ENCODE data around the gene EFHD1.

Gene EFHD1

DNA sequence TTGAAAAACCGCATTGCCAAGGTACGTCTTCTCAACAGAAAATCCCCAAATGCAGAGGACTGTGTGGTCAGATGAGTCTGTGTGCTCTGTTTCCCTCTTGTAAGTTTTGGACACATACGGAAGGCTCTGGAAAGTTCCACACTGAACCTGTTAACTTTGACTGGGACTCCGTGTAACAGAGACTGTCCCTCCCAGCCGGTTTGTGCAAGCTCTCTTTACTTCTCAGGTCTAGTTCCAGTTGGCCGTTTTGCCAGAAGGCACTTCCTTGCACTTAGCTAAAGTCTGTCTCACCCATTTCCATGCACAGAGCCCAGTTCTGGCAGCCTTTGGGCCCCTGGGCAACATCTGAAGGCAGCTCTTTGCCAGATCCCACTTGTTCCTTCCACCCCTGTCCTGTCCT lies 22.0 kb downstream of the EFHD1 start:
- Histone ChIP-seq H3K4me3 (ENCODE audit: low read length) (no peak overlapping the region), H3K36me3 (ENCODE audit: control insufficient read depth, insufficient read depth, low read length, severe bottlenecking) (no peaks in the 10 kb centered on the region), H3K9me3 (ENCODE audit: control insufficient read depth, low read length) (no peaks in the 10 kb centered on the region), H3K4me1 (ENCODE audit: control insufficient read depth, insufficient read depth, low read length) (peaks cover 9% of the 10 kb centered on the region), H3K27me3 (replicated peaks; ENCODE audit: control insufficient read depth, insufficient read depth, low read length) (peaks cover 6% of the 10 kb centered on the region), H3K9ac (ENCODE audit: low read length) (no peak overlapping the region)
- no peak for DNase-seq (ENCODE audit: low read depth)

DNA sequence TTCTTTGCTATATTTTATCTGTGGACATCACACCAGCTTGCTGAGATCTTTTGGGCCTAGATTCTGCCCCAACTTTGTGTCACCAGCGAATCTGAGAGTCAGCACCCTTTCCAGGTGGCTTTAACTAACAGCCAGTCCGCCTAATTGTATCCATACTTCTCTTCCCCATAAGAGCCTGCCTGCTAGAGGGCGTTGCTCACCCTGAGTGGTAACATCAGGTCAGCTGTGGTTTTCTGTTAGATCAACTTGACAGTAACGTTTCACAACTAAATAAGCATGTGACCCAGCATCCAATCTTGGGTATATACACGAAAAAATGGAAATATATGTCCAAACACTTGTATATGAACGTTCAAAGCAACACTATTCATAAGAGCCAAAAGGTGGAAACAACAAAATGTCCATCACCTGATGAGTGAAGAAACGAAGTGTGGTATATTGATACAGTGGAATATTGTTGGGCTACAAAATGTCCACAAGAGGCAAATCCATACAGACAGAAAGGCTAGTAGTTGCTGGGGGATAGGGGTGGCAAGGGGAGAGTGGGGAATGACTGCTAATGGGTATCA lies 24.9 kb downstream of the EFHD1 start:
- Histone ChIP-seq H3K9me3 (ENCODE audit: control insufficient read depth, low read length) (no peaks in the 10 kb centered on the region), H3K27me3 (replicated peaks; ENCODE audit: control insufficient read depth, insufficient read depth, low read length) (peaks cover 6% of the 10 kb centered on the region), H3K4me1 (ENCODE audit: control insufficient read depth, insufficient read depth, low read length) (peaks cover 3% of the 10 kb centered on the region), H3K9ac (ENCODE audit: low read length) (no peak overlapping the region), H3K4me3 (ENCODE audit: low read length) (no peak overlapping the region), H3K36me3 (ENCODE audit: control insufficient read depth, insufficient read depth, low read length, severe bottlenecking) (no peaks in the 10 kb centered on the region)
- DNase-seq (ENCODE audit: low read depth): no peak

DNA sequence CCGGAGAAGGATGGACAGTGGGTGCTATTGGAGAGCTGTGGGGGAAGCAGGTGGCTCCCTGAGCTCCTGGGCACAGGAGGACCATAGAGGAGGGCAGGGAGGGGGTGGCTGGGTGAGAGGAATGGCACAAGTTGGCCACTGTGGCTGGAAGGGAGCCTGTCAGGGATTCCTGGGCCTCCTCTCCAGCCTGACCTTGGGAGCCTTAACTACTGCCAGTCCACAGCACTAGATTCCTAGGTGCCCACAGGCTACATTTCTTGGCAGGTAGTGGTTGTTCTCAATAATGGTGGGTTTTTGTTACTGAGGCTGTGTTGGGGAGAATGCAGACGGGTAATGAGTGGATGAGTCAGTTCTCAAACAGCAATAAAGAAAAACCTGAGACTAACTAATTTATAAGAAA lies 26.0 kb downstream of the EFHD1 start:
- no peak overlapping the region for H3K9ac ChIP-seq (ENCODE audit: low read length)
- peaks cover 6% of the 10 kb centered on the region for H3K27me3 ChIP-seq (replicated peaks; ENCODE audit: control insufficient read depth, insufficient read depth, low read length)
- H3K9me3 ChIP-seq (ENCODE audit: control insufficient read depth, low read length): no peaks in the 10 kb centered on the region
- peaks cover 3% of the 10 kb centered on the region for H3K4me1 ChIP-seq (ENCODE audit: control insufficient read depth, insufficient read depth, low read length)
- no peak for DNase-seq (ENCODE audit: low read depth)
- no peaks in the 10 kb centered on the region for H3K36me3 ChIP-seq (ENCODE audit: control insufficient read depth, insufficient read depth, low read length, severe bottlenecking)
- no peak overlapping the region for H3K4me3 ChIP-seq (ENCODE audit: low read length)

DNA sequence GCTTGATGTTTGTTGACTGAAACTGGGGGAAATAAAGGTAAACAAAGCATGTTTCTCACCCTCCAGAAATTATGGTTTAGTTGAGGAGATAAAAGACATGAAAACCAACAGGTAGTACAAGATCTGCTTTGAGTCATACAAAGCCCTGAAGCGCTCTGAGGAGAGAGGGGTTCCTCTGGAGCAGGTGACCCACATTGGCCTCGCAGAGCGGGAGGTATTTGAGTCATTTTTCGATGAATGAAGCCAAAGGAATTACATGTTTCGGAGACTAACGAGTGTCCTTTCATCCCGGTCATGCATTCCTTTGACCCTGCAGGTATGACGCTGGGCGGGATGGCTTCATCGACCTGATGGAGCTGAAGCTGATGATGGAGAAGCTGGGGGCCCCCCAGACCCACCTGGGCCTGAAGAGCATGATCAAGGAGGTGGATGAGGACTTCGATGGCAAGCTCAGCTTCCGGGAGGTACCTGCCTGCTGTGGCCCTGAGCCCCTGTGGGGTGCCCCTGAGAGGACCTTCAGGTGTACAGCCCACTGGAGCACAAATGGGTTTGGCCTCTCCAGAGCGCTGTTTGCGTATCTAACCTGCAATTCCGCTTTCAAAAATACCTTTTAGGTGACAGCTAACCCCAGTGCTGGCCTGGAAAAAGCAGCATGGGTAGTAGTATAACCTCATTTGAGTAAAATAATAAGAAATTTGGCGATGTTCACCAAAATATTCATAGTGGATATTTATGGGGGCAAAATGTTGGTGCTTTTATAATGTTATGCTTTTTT lies 29.3 kb downstream of the EFHD1 start:
- Histone ChIP-seq H3K9ac (ENCODE audit: low read length) (no peak overlapping the region), H3K9me3 (ENCODE audit: control insufficient read depth, low read length) (no peaks in the 10 kb centered on the region), H3K4me1 (ENCODE audit: control insufficient read depth, insufficient read depth, low read length) (no peaks in the 10 kb centered on the region), H3K4me3 (ENCODE audit: low read length) (no peak overlapping the region), H3K36me3 (ENCODE audit: control insufficient read depth, insufficient read depth, low read length, severe bottlenecking) (no peaks in the 10 kb centered on the region), H3K27me3 (replicated peaks; ENCODE audit: control insufficient read depth, insufficient read depth, low read length) (no peaks in the 10 kb centered on the region)
- no peak for DNase-seq (ENCODE audit: low read depth)

DNA sequence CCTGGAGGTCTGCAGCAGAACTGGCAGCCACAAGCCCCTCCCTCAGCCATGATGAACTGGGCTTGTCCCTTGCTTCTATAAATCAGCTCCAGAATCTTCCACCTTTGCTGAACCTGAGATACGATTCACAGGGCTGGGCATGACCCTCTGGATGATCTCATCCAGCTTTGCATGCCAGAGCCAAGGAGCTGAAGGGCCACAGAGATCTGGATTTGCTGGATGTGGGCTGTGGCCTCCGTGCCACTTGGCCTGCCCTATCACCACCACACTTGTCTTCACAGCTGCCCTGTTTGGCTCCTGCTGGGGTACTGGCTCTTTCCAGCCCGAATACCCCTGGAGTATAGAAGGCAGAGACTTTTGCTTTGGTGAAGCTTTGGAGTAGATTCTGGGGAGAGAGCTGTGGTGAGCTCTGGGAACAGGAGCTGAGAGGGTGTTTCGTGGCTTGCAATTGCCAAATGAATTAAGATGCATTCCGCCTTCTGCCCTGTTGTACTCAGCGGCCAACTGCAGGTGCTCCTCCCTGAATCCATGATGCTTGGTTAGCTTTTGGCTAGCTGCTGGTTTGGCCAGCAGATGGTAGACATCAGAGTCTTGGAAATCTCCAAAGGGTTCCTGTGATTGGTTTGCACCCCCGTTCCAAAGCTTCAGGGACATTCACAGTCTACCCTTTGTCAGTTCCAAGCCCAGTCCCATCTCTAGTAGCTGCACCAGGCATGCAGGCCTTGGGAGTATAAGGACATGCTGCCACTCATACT lies 32.8 kb downstream of the EFHD1 start:
- Histone ChIP-seq H3K9me3 (ENCODE audit: control insufficient read depth, low read length) (no peaks in the 10 kb centered on the region), H3K36me3 (ENCODE audit: control insufficient read depth, insufficient read depth, low read length, severe bottlenecking) (no peaks in the 10 kb centered on the region), H3K4me3 (ENCODE audit: low read length) (no peak overlapping the region), H3K4me1 (ENCODE audit: control insufficient read depth, insufficient read depth, low read length) (no peaks in the 10 kb centered on the region), H3K9ac (ENCODE audit: low read length) (no peak overlapping the region), H3K27me3 (replicated peaks; ENCODE audit: control insufficient read depth, insufficient read depth, low read length) (no peaks in the 10 kb centered on the region)
- no peak for DNase-seq (ENCODE audit: low read depth)

DNA sequence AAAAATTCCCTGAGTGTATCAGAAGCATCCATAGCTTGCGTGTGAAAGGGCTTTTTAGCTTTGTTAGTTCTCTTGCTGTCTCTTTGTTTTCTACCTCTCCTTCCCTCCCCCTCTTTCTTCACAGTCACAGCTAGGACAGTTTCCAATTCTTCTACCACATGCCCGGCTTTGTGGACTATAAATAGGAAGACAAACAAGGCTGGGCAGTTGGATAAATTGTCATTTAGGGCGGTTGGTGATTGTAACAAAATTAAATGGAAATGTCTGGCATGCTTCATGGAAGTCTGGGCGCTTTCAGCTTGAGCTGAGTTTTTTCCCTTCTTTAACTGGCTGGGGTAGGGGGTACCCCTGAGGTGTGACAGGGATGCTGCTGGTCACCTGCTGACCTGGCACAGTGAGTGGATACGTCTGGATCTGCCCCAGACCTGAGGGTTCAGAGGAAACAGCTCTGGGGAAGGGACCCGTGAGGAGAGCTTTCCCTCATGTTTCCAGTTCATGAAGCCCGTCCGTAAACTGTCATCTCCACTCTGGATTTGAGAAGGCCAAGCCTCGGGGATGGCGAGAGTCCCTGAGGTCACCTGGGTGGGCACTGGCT lies 34.7 kb downstream of the EFHD1 start:
- Histone ChIP-seq H3K9ac (ENCODE audit: low read length) (no peak overlapping the region), H3K36me3 (ENCODE audit: control insufficient read depth, insufficient read depth, low read length, severe bottlenecking) (peaks cover 10% of the 10 kb centered on the region), H3K9me3 (ENCODE audit: control insufficient read depth, low read length) (no peaks in the 10 kb centered on the region), H3K4me1 (ENCODE audit: control insufficient read depth, insufficient read depth, low read length) (no peaks in the 10 kb centered on the region), H3K4me3 (ENCODE audit: low read length) (no peak overlapping the region), H3K27me3 (replicated peaks; ENCODE audit: control insufficient read depth, insufficient read depth, low read length) (no peaks in the 10 kb centered on the region)
- no peak for DNase-seq (ENCODE audit: low read depth)

DNA sequence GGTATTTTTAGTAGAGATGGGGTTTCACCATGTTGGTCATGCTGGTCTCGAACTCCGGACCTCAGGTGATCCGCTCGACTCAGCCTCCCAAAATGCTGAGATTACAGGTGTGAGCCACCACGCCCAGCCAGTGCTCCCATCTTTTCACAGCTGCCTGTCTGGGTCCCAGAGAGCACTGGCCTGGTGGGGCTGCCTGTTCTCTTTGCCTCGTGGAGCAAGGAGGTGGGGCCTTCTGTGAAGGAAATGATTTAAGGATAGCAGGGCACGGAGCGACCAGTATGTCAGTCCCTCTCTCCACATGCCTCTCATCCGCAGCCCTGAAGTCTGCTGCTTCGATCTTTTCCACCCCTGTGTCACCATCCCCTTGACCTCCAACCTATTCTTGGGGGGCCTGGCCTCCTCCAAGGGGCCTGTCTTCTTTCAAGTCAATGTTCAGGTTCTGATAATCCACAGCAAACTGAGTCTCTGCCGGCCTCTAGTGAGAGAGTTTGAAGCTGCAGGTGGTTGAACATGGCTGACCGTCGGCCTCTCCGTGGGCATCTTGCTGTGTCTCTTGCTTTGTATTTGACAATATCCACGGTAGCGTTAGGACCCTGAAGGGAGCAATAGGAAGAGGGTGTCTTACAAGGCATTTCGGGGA lies 35.5 kb downstream of the EFHD1 start:
- H3K4me3 ChIP-seq (ENCODE audit: low read length): no peak overlapping the region
- no peak overlapping the region for H3K9ac ChIP-seq (ENCODE audit: low read length)
- no peaks in the 10 kb centered on the region for H3K4me1 ChIP-seq (ENCODE audit: control insufficient read depth, insufficient read depth, low read length)
- DNase-seq (ENCODE audit: low read depth): peak; percentile 40
- H3K36me3 ChIP-seq (ENCODE audit: control insufficient read depth, insufficient read depth, low read length, severe bottlenecking): peaks cover 12% of the 10 kb centered on the region
- H3K27me3 ChIP-seq (replicated peaks; ENCODE audit: control insufficient read depth, insufficient read depth, low read length): no peaks in the 10 kb centered on the region
- no peaks in the 10 kb centered on the region for H3K9me3 ChIP-seq (ENCODE audit: control insufficient read depth, low read length)

DNA sequence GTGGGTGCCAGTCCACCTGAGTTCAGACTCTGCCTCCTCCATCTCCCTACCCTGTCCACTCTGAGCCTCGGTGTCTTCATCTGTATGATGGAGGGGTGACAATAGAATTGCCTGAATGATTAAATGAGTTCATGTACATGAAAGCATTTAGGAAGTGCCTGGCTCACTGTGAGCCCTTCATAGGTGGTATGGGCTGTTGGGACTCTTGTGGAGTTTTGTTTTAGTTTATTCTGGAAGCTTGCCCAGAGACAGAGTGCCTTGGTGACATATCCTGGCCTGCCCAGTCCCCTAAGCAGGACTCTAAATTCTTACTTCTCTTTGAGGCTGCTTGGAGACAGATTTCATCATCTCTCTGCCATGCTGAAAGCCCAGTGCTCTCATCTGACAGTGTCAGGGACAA lies 39.2 kb downstream of the EFHD1 start:
- DNase-seq (ENCODE audit: low read depth): no peak
- H3K4me1 ChIP-seq (ENCODE audit: control insufficient read depth, insufficient read depth, low read length): no peaks in the 10 kb centered on the region
- no peak overlapping the region for H3K9ac ChIP-seq (ENCODE audit: low read length)
- no peak overlapping the region for H3K4me3 ChIP-seq (ENCODE audit: low read length)
- no peaks in the 10 kb centered on the region for H3K27me3 ChIP-seq (replicated peaks; ENCODE audit: control insufficient read depth, insufficient read depth, low read length)
- H3K36me3 ChIP-seq (ENCODE audit: control insufficient read depth, insufficient read depth, low read length, severe bottlenecking): peaks cover 16% of the 10 kb centered on the region
- H3K9me3 ChIP-seq (ENCODE audit: control insufficient read depth, low read length): no peaks in the 10 kb centered on the region

DNA sequence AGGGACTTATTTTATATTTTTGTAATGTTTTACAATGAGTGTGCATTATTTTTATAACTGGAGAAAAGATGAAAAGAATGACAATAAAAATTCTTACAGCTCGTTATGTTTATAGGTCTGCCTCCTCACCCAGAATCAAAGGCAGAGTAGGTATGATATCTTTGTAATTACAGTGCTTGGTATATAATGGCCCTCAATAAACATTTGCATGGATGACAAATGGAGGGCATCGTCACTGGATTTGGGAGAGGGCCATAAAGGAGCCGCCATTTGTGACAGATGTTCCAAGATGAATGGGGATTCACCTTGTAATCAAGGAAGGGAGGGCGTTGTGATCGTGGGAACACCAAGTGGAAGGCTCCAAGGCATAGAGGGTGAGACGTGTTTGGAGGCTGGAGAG lies 41.1 kb downstream of the EFHD1 start:
- DNase-seq (ENCODE audit: low read depth): no peak

DNA sequence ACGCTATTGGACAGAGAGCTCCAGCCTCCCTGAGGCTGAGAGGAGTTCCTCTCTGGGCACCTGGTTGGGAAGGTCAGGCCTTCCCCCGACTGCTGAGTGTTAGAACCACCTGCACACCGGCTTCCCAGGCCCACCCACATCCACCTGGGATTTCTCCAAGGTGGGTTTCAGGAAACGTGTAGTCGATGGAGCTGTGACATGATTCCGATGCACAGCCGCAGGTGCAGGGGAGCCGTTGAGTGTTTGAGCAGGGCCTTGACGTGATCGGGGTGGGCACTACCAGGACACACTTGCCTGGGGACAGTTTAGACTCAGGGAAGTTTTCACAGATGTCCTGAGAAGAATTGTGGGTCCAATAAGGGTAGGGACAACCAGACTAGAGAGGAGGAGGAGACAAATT lies 42.0 kb downstream of the EFHD1 start:
- Histone ChIP-seq H3K4me1 (ENCODE audit: control insufficient read depth, insufficient read depth, low read length) (no peaks in the 10 kb centered on the region), H3K36me3 (ENCODE audit: control insufficient read depth, insufficient read depth, low read length, severe bottlenecking) (peaks cover 16% of the 10 kb centered on the region), H3K27me3 (replicated peaks; ENCODE audit: control insufficient read depth, insufficient read depth, low read length) (no peaks in the 10 kb centered on the region), H3K4me3 (ENCODE audit: low read length) (no peak overlapping the region), H3K9me3 (ENCODE audit: control insufficient read depth, low read length) (no peaks in the 10 kb centered on the region), H3K9ac (ENCODE audit: low read length) (no peak overlapping the region)
- DNase-seq (ENCODE audit: low read depth): no peak

More for the DNA sequence above, 41.1 kb downstream of the EFHD1 start:
- no peaks in the 10 kb centered on the region for H3K4me1 ChIP-seq (ENCODE audit: control insufficient read depth, insufficient read depth, low read length)
- H3K9me3 ChIP-seq (ENCODE audit: control insufficient read depth, low read length): no peaks in the 10 kb centered on the region
- H3K36me3 ChIP-seq (ENCODE audit: control insufficient read depth, insufficient read depth, low read length, severe bottlenecking): peaks cover 16% of the 10 kb centered on the region
- H3K27me3 ChIP-seq (replicated peaks; ENCODE audit: control insufficient read depth, insufficient read depth, low read length): no peaks in the 10 kb centered on the region
- no peak overlapping the region for H3K4me3 ChIP-seq (ENCODE audit: low read length)
- no peak overlapping the region for H3K9ac ChIP-seq (ENCODE audit: low read length)

DNA sequence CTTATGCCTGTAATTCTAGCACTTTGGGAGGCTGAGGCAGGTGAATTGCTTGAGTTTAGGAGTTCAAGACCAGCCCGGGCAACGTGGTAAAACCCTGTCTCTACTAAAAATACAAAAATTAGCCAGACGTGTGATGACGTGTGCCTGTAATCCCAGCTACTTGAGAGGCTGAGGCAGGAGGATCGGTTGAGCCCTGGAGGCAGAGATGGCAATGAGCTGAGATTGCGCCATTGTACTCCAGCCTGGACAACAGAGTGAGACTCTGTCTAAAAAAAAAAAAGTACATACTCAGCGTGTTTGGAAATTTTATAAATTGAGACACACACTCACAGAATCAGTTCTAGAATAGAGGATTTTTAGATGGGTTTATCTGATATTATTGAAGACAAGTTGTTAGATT lies 46.6 kb downstream of the EFHD1 start:
- no peak overlapping the region for H3K9ac ChIP-seq (ENCODE audit: low read length)
- H3K4me3 ChIP-seq (ENCODE audit: low read length): no peak overlapping the region
- no peak for DNase-seq (ENCODE audit: low read depth)
- peaks cover 6% of the 10 kb centered on the region for H3K36me3 ChIP-seq (ENCODE audit: control insufficient read depth, insufficient read depth, low read length, severe bottlenecking)
- peaks cover 4% of the 10 kb centered on the region for H3K27me3 ChIP-seq (replicated peaks; ENCODE audit: control insufficient read depth, insufficient read depth, low read length)
- no peaks in the 10 kb centered on the region for H3K9me3 ChIP-seq (ENCODE audit: control insufficient read depth, low read length)
- no peaks in the 10 kb centered on the region for H3K4me1 ChIP-seq (ENCODE audit: control insufficient read depth, insufficient read depth, low read length)

Measured in adipocyte (in vitro differentiated cells).